ENCODE results near the gene NEO1.

The NEO1 gene

GRCh38 chr15:73319460-73320245, 267.4 kb downstream of the NEO1 start:
- no peak for DNase-seq

- DNase-seq, result no peak
Measured at GRCh38 chr15:73320619-73321180, 268.4 kb downstream of the NEO1 start.

- DNase-seq, result no peak
Measured at GRCh38 chr15:73321496-73322450, 269.5 kb downstream of the NEO1 start.

- no peak for DNase-seq
Measured at GRCh38 chr15:73322665-73323373, 270.6 kb downstream of the NEO1 start.

GRCh38 chr15:73323374-73323955, 271.2 kb downstream of the NEO1 start:
- no peak for DNase-seq

- DNase-seq, result no peak
Measured at GRCh38 chr15:73323956-73324355, 271.7 kb downstream of the NEO1 start.

GRCh38 chr15:73324496-73325170, 272.4 kb downstream of the NEO1 start:
- no peak for DNase-seq

- DNase-seq, result no peak
Measured at GRCh38 chr15:73325191-73325861, 273.1 kb downstream of the NEO1 start.

- DNase-seq, result no peak
Measured at GRCh38 chr15:73326157-73326556, 273.9 kb downstream of the NEO1 start.

- no peak for DNase-seq
Measured at GRCh38 chr15:73328149-73328820, 276.0 kb downstream of the NEO1 start.

- no peak for DNase-seq
Measured at GRCh38 chr15:73328981-73329380, 276.7 kb downstream of the NEO1 start.

GRCh38 chr15:73329501-73330200, 277.4 kb downstream of the NEO1 start:
- no peak for DNase-seq

GRCh38 chr15:73330206-73331051, 278.2 kb downstream of the NEO1 start:
- no peak for DNase-seq

GRCh38 chr15:73331501-73331900, 279.2 kb downstream of the NEO1 start:
- no peak for DNase-seq

- no peak for DNase-seq
Measured at GRCh38 chr15:73331991-73332925, 280.0 kb downstream of the NEO1 start.

GRCh38 chr15:73333001-73333400, 280.7 kb downstream of the NEO1 start:
- DNase-seq, result no peak

GRCh38 chr15:73334086-73334485, 281.8 kb downstream of the NEO1 start:
- DNase-seq, result no peak

GRCh38 chr15:73335026-73335425, 282.8 kb downstream of the NEO1 start:
- no peak for DNase-seq

Measured in NCI-H226 (cell line).